ENCODE data around the gene SETD1B.

- no peak for TF ChIP-seq CTCF (IDR thresholded peaks at IDR 0.05; ENCODE audit: low read length)
- TF ChIP-seq EZH2 (IDR thresholded peaks at IDR 0.05; ENCODE audit: borderline replicate concordance, low read length) = no peak
Measured at GRCh38 chr12:121831571-121832245, 27.9 kb downstream of the SETD1B start.

Data from OCI-LY1 (cell line).